ENCODE data around the gene ALG14. TPM values are rescaled to one million over a fixed set of nuclear protein-coding genes. Genes with fewer than 3 reads are reported as not detected.

ALG14 gene
- total RNA-seq, 1 donor from 2014 or later: 0.49 TPM

GRCh38 chr1:95028954-95029353, 43.8 kb downstream of the ALG14 start:
- Histone ChIP-seq H2AFZ (replicated peaks) (no peak overlapping the region), H3K4me3 (no peak overlapping the region), H3K4me2 (no peak overlapping the region), H3K27ac (no peak overlapping the region), H3K9me3 (ENCODE audit: low read depth) (no peaks in the 10 kb centered on the region), H3K9ac (no peak overlapping the region), H4K20me1 (ENCODE audit: low read depth) (no peaks in the 10 kb centered on the region), H3K27me3 (no peaks in the 10 kb centered on the region), H3F3A (ENCODE audit: low read depth) (no peaks in the 10 kb centered on the region), H3K79me2 (ENCODE audit: low read depth) (no peaks in the 10 kb centered on the region), H3K36me3 (no peaks in the 10 kb centered on the region), H3K4me1 (no peaks in the 10 kb centered on the region)
- no peak overlapping the region for H3K27ac Mint-ChIP-seq
- H3K4me3 Mint-ChIP-seq: no peak overlapping the region
- no peak for DNase-seq (ENCODE audit: low spot score)
- peaks cover 16% of the 10 kb centered on the region for H3K9me3 Mint-ChIP-seq
- H3K27me3 Mint-ChIP-seq (ENCODE audit: insufficient read depth, low read depth): no peaks in the 10 kb centered on the region
- TF ChIP-seq EZH2phosphoT487 (IDR thresholded peaks at IDR 0.05): no peak
- peaks cover under 1% of the 10 kb centered on the region for H3K4me1 Mint-ChIP-seq
- H3K36me3 Mint-ChIP-seq: peaks cover 19% of the 10 kb centered on the region

DNA sequence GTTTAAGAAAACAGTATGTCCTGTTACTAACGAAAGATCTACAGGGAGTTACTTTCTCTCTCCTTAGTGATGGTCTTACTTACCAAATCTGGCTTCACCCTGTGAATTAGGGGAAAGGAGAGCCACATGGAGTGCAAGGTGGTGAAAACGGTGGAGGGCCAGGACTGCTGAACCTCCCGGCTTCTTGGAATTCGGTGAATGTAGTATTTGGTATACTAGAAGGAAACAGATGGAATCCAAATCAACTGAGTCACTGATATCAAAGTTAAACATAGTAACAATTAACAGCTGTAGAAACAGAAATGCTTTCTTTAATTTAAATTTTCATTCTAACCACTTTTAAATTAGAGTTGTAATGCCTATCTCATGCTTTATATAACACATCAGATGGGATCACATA, 45.7 kb downstream of the ALG14 start:
- Histone ChIP-seq H3K9me3 (ENCODE audit: low read depth) (no peaks in the 10 kb centered on the region), H3K36me3 (no peaks in the 10 kb centered on the region), H3K4me2 (no peak overlapping the region), H3K27ac (no peak overlapping the region), H3F3A (ENCODE audit: low read depth) (no peaks in the 10 kb centered on the region), H3K79me2 (ENCODE audit: low read depth) (no peaks in the 10 kb centered on the region), H3K9ac (no peak overlapping the region), H3K4me1 (no peaks in the 10 kb centered on the region), H4K20me1 (ENCODE audit: low read depth) (no peaks in the 10 kb centered on the region), H3K27me3 (no peaks in the 10 kb centered on the region), H2AFZ (replicated peaks) (no peak overlapping the region), H3K4me3 (no peak overlapping the region)
- TF ChIP-seq, protein P1, sequence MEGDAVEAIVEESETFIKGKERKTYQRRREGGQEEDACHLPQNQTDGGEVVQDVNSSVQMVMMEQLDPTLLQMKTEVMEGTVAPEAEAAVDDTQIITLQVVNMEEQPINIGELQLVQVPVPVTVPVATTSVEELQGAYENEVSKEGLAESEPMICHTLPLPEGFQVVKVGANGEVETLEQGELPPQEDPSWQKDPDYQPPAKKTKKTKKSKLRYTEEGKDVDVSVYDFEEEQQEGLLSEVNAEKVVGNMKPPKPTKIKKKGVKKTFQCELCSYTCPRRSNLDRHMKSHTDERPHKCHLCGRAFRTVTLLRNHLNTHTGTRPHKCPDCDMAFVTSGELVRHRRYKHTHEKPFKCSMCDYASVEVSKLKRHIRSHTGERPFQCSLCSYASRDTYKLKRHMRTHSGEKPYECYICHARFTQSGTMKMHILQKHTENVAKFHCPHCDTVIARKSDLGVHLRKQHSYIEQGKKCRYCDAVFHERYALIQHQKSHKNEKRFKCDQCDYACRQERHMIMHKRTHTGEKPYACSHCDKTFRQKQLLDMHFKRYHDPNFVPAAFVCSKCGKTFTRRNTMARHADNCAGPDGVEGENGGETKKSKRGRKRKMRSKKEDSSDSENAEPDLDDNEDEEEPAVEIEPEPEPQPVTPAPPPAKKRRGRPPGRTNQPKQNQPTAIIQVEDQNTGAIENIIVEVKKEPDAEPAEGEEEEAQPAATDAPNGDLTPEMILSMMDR (IDR thresholded peaks at IDR 0.05): no peak
- TF ChIP-seq EZH2phosphoT487 (IDR thresholded peaks at IDR 0.05): no peak
- TF ChIP-seq EZH2 (IDR thresholded peaks at IDR 0.05): no peak
- DNase-seq (ENCODE audit: low spot score): no peak
- Mint-ChIP-seq H3K36me3 (peaks cover 19% of the 10 kb centered on the region), H3K4me1 (peaks cover 11% of the 10 kb centered on the region), H3K27ac (no peak overlapping the region), H3K9me3 (peaks cover 18% of the 10 kb centered on the region), H3K4me3 (no peak overlapping the region), H3K27me3 (ENCODE audit: insufficient read depth, low read depth) (no peaks in the 10 kb centered on the region)

DNA sequence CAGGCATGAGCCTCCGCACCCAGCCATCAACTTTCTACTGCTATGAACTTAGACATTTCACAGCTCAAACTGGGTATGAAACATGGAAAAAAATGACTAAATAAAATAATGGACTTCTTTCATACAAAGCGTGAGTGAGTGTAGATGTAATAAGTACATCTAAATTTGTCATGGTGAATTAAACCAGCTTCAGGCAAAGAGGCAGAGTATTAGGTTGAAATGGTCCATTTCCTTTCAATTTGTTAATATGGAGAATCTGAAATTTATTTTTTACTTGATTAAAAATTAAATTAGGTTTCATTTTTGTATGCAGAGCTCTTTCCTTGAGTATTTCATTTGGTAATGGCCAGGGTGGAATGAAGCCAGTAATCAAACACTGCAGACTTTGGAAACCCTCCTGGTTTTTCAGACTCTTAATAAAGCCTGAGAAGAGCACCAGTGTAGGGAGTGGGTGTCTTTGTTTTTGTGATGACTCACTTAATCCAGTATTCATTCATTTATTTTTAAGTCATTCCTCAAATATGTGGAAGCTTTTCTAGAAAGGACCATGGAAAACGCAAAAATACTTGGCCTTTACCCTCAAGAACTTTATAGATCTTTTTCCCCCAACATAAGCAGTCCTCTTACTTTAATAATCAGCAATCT, 49.2 kb downstream of the ALG14 start:
- peaks cover 16% of the 10 kb centered on the region for H3K9me3 Mint-ChIP-seq
- no peak overlapping the region for H3K4me2 ChIP-seq

DNA sequence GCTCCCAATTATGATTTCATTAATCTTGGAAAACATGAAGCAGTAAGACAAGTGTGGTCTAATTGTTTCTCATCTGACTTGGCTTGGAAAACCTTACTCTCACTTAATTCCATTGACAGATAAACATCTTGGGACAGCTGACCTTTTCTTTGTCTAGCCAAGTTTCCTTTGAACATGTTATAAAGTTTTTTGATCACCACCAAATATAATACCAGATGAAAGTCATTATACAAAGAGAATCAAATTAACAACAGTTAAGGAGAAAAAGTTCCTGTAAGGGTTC, 50.2 kb downstream of the ALG14 start:
- H3K9ac ChIP-seq: no peak overlapping the region
- TF ChIP-seq, protein P1 (IDR thresholded peaks at IDR 0.05): no peak
- TF ChIP-seq EZH2 (IDR thresholded peaks at IDR 0.05): no peak
- no peak for TF ChIP-seq EZH2phosphoT487 (IDR thresholded peaks at IDR 0.05)
- no peaks in the 10 kb centered on the region for H3K9me3 ChIP-seq (ENCODE audit: low read depth)
- no peaks in the 10 kb centered on the region for H3K36me3 ChIP-seq
- Mint-ChIP-seq H3K36me3 (peaks cover 16% of the 10 kb centered on the region), H3K4me1 (peaks cover 32% of the 10 kb centered on the region), H3K27me3 (ENCODE audit: insufficient read depth, low read depth) (no peaks in the 10 kb centered on the region), H3K4me3 (no peak overlapping the region), H3K9me3 (peaks cover 16% of the 10 kb centered on the region), H3K27ac (no peak overlapping the region)
- no peaks in the 10 kb centered on the region for H3F3A ChIP-seq (ENCODE audit: low read depth)
- no peak overlapping the region for H3K4me2 ChIP-seq
- DNase-seq (ENCODE audit: low spot score): no peak
- no peak overlapping the region for H2AFZ ChIP-seq (replicated peaks)
- H3K79me2 ChIP-seq (ENCODE audit: low read depth): no peaks in the 10 kb centered on the region
- no peaks in the 10 kb centered on the region for H4K20me1 ChIP-seq (ENCODE audit: low read depth)
- H3K4me1 ChIP-seq: peaks cover 6% of the 10 kb centered on the region
- H3K27me3 ChIP-seq: no peaks in the 10 kb centered on the region
- H3K4me3 ChIP-seq: no peak overlapping the region
- no peak overlapping the region for H3K27ac ChIP-seq

More for the DNA sequence above, 49.2 kb downstream of the ALG14 start:
- H3K4me1 ChIP-seq: no peaks in the 10 kb centered on the region
- no peak overlapping the region for H3K27ac ChIP-seq
- H3K4me3 ChIP-seq: no peak overlapping the region
- DNase-seq (ENCODE audit: low spot score): no peak
- Mint-ChIP-seq H3K27me3 (ENCODE audit: insufficient read depth, low read depth) (no peaks in the 10 kb centered on the region), H3K4me1 (peaks cover 26% of the 10 kb centered on the region), H3K36me3 (peaks cover 16% of the 10 kb centered on the region), H3K27ac (no peak overlapping the region), H3K4me3 (no peak overlapping the region)
- TF ChIP-seq, protein P1 (IDR thresholded peaks at IDR 0.05): no peak
- TF ChIP-seq EZH2 (IDR thresholded peaks at IDR 0.05) (no peak), EZH2phosphoT487 (IDR thresholded peaks at IDR 0.05) (no peak)
- no peaks in the 10 kb centered on the region for H3K79me2 ChIP-seq (ENCODE audit: low read depth)
- no peaks in the 10 kb centered on the region for H3K9me3 ChIP-seq (ENCODE audit: low read depth)
- H3K27me3 ChIP-seq: no peaks in the 10 kb centered on the region
- no peak overlapping the region for H3K9ac ChIP-seq
- H3K36me3 ChIP-seq: no peaks in the 10 kb centered on the region
- H3F3A ChIP-seq (ENCODE audit: low read depth): no peaks in the 10 kb centered on the region
- H4K20me1 ChIP-seq (ENCODE audit: low read depth): no peaks in the 10 kb centered on the region
- no peak overlapping the region for H2AFZ ChIP-seq (replicated peaks)

All from neural progenitor cell (in vitro differentiated cells).